Measurements from ENCODE around the gene STXBP4.

Gene STXBP4

DNA sequence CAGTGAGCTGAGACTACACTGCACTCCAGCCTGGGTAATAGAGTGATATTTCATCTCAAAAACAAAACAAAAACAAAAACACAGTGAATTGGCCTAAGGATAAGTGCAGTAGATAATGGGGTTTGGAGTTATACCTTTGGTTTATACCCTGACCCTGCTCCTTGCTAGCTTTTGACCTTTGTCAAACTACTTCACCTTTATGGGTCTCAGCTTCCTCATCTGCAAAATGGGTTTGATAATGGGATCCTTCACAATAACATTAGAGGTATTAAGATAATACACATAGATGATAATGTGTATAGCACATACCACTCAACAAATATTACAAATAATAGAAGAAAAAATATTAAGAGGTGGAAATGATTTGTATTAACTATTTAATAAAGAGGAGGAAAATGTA lies 85.9 kb downstream of the STXBP4 start:
- Histone ChIP-seq H3K9me3 (ENCODE audit: insufficient read depth, low read length) (no peaks in the 10 kb centered on the region), H3K9me2 (replicated peaks; ENCODE audit: insufficient read depth, low read length) (no peaks in the 10 kb centered on the region), H3K79me2 (ENCODE audit: insufficient read depth, low read length) (no peaks in the 10 kb centered on the region), H4K20me1 (ENCODE audit: low read depth, low read length) (no peaks in the 10 kb centered on the region; the same call in 1 of the 2 replicates), H3K4me2 (ENCODE audit: low read depth, low read length, poor library complexity, severe bottlenecking) (no peak overlapping the region), H3K36me3 (ENCODE audit: low read length) (no peaks in the 10 kb centered on the region), H3K27me3 (ENCODE audit: low read length) (no peaks in the 10 kb centered on the region), H3K4me3 (ENCODE audit: insufficient read depth, low read length, poor library complexity, severe bottlenecking) (no peak overlapping the region), H3K9ac (ENCODE audit: low read length) (no peak overlapping the region), H2AFZ (ENCODE audit: low read depth, low read length, severe bottlenecking) (no peak overlapping the region), H3K27ac (ENCODE audit: low read depth, low read length) (no peak overlapping the region), H3F3A (ENCODE audit: insufficient read depth) (no peaks in the 10 kb centered on the region)
- TF ChIP-seq, protein P1, sequence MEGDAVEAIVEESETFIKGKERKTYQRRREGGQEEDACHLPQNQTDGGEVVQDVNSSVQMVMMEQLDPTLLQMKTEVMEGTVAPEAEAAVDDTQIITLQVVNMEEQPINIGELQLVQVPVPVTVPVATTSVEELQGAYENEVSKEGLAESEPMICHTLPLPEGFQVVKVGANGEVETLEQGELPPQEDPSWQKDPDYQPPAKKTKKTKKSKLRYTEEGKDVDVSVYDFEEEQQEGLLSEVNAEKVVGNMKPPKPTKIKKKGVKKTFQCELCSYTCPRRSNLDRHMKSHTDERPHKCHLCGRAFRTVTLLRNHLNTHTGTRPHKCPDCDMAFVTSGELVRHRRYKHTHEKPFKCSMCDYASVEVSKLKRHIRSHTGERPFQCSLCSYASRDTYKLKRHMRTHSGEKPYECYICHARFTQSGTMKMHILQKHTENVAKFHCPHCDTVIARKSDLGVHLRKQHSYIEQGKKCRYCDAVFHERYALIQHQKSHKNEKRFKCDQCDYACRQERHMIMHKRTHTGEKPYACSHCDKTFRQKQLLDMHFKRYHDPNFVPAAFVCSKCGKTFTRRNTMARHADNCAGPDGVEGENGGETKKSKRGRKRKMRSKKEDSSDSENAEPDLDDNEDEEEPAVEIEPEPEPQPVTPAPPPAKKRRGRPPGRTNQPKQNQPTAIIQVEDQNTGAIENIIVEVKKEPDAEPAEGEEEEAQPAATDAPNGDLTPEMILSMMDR (IDR thresholded peaks at IDR 0.05; ENCODE audit: insufficient read depth, low read length, poor library complexity, severe bottlenecking), result no peak
- no peak for TF ChIP-seq EZH2phosphoT487 (conservative IDR thresholded peaks at IDR 0.05; ENCODE audit: low read length)

DNA sequence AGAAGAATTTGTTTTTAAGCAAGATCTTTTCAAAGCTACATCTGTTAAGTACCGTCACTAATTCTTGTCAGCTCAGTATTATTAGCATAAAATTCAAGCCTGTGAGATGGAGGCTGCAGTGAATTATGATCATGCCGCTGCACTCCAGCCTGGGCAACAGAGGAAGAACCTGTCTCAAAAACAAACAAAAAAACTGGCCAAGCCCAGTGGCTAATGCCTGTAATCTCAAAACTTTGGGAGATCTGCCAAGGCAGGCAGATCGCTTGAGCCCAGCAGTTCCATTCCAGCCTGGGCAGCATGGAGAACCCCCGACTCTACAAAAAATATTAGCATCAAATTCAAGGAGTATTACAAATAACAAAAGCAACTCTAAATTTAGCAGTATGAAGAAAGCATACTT lies 88.0 kb downstream of the STXBP4 start:
- no peak overlapping the region for H3K4me3 ChIP-seq (ENCODE audit: insufficient read depth, low read length, poor library complexity, severe bottlenecking)
- H4K20me1 ChIP-seq (ENCODE audit: low read depth, low read length), result no peaks in the 10 kb centered on the region; the same call in 1 of the 2 replicates
- no peaks in the 10 kb centered on the region for H3K9me2 ChIP-seq (replicated peaks; ENCODE audit: insufficient read depth, low read length)
- H3K4me2 ChIP-seq (ENCODE audit: low read depth, low read length, poor library complexity, severe bottlenecking), result no peak overlapping the region
- H3K79me2 ChIP-seq (ENCODE audit: insufficient read depth, low read length), result no peaks in the 10 kb centered on the region
- H3K27ac ChIP-seq (ENCODE audit: low read depth, low read length), result no peak overlapping the region
- no peaks in the 10 kb centered on the region for H3K36me3 ChIP-seq (ENCODE audit: low read length)
- H3F3A ChIP-seq (ENCODE audit: insufficient read depth), result no peaks in the 10 kb centered on the region
- H3K9ac ChIP-seq (ENCODE audit: low read length), result no peak overlapping the region
- no peak for TF ChIP-seq EZH2phosphoT487 (conservative IDR thresholded peaks at IDR 0.05; ENCODE audit: low read length)
- TF ChIP-seq, protein P1 (IDR thresholded peaks at IDR 0.05; ENCODE audit: insufficient read depth, low read length, poor library complexity, severe bottlenecking), result no peak
- H3K9me3 ChIP-seq (ENCODE audit: insufficient read depth, low read length), result no peaks in the 10 kb centered on the region
- H3K27me3 ChIP-seq (ENCODE audit: low read length), result no peaks in the 10 kb centered on the region
- H2AFZ ChIP-seq (ENCODE audit: low read depth, low read length, severe bottlenecking), result no peak overlapping the region

DNA sequence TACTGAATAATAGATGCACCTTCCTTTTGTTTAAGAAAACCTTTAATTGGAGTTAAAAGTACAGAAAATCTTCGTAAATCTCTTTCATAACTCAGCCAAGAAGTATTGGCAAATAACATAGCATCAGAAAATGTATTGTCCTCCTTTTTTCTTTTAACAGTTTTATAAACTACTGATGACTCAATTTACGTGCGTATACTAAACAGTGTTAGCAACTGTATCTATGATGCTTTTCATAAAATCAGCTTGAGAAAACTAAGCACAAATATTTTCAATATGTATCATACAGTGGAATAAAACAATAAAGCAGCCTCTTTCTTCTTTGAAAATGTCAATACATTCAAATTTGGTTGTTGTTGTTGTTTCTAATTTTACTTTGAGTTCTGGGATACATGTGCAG lies 88.6 kb downstream of the STXBP4 start:
- no peaks in the 10 kb centered on the region for H3K9me2 ChIP-seq (replicated peaks; ENCODE audit: insufficient read depth, low read length)
- H3K9ac ChIP-seq (ENCODE audit: low read length), result no peak overlapping the region
- H3K4me2 ChIP-seq (ENCODE audit: low read depth, low read length, poor library complexity, severe bottlenecking), result no peak overlapping the region
- H3F3A ChIP-seq (ENCODE audit: insufficient read depth), result no peaks in the 10 kb centered on the region
- H3K27ac ChIP-seq (ENCODE audit: low read depth, low read length), result no peak overlapping the region
- no peaks in the 10 kb centered on the region for H3K36me3 ChIP-seq (ENCODE audit: low read length)
- H3K79me2 ChIP-seq (ENCODE audit: insufficient read depth, low read length), result no peaks in the 10 kb centered on the region
- H3K27me3 ChIP-seq (ENCODE audit: low read length), result no peaks in the 10 kb centered on the region
- TF ChIP-seq EZH2phosphoT487 (conservative IDR thresholded peaks at IDR 0.05; ENCODE audit: low read length), result no peak
- TF ChIP-seq, protein P1 (IDR thresholded peaks at IDR 0.05; ENCODE audit: insufficient read depth, low read length, poor library complexity, severe bottlenecking), result no peak
- H3K4me3 ChIP-seq (ENCODE audit: insufficient read depth, low read length, poor library complexity, severe bottlenecking), result no peak overlapping the region
- H4K20me1 ChIP-seq (ENCODE audit: low read depth, low read length), result no peaks in the 10 kb centered on the region; the same call in 1 of the 2 replicates
- H2AFZ ChIP-seq (ENCODE audit: low read depth, low read length, severe bottlenecking), result no peak overlapping the region
- no peaks in the 10 kb centered on the region for H3K9me3 ChIP-seq (ENCODE audit: insufficient read depth, low read length)
